ENCODE measurements around the gene TRMT2A.
A peak's percentile ranks its signal among the peaks of the same experiment; 100 is the strongest.

- 0 out of 2 replicates have a peak, but pooled peaks have one; percentile 32 for TF ChIP-seq CTCF (conservative IDR thresholded peaks at IDR 0.05; ENCODE audit: low read depth, low read length)
- no peak for TF ChIP-seq EZH2 (IDR thresholded peaks at IDR 0.05; ENCODE audit: borderline replicate concordance, low read depth, low read length, poor library complexity, severe bottlenecking)
Measured at GRCh38 chr22:20116951-20117632, at the start of gene TRMT2A.
